ENCODE results near the gene NCKAP5.

NCKAP5 gene

GRCh38 chr2:133418671-133419070, 149.6 kb downstream of the NCKAP5 start:
- H3K4me3 ChIP-seq (ENCODE audit: low read depth, low read length), result no peak overlapping the region
- TF ChIP-seq CTCF (IDR thresholded peaks at IDR 0.05; ENCODE audit: low read depth, low read length), result no peak

- H3K4me3 ChIP-seq (ENCODE audit: low read depth, low read length), result no peak overlapping the region
- TF ChIP-seq CTCF (IDR thresholded peaks at IDR 0.05; ENCODE audit: low read depth, low read length), result no peak
Measured at GRCh38 chr2:133418021-133418420, 150.2 kb downstream of the NCKAP5 start.

GRCh38 chr2:133417415-133417814, 150.8 kb downstream of the NCKAP5 start:
- no peak overlapping the region for H3K4me3 ChIP-seq (ENCODE audit: low read depth, low read length)
- TF ChIP-seq CTCF (IDR thresholded peaks at IDR 0.05; ENCODE audit: low read depth, low read length), result no peak

- TF ChIP-seq CTCF (IDR thresholded peaks at IDR 0.05; ENCODE audit: low read depth, low read length), result no peak
- no peak overlapping the region for H3K4me3 ChIP-seq (ENCODE audit: low read depth, low read length)
Measured at GRCh38 chr2:133416736-133417135, 151.5 kb downstream of the NCKAP5 start.

- H3K4me3 ChIP-seq (ENCODE audit: low read depth, low read length), result no peak overlapping the region
- no peak for TF ChIP-seq CTCF (IDR thresholded peaks at IDR 0.05; ENCODE audit: low read depth, low read length)
Measured at GRCh38 chr2:133416146-133416545, 152.1 kb downstream of the NCKAP5 start.

GRCh38 chr2:133415210-133415876, 152.9 kb downstream of the NCKAP5 start:
- no peak overlapping the region for H3K4me3 ChIP-seq (ENCODE audit: low read depth, low read length)
- no peak for TF ChIP-seq CTCF (IDR thresholded peaks at IDR 0.05; ENCODE audit: low read depth, low read length)

GRCh38 chr2:133414486-133415209, 153.6 kb downstream of the NCKAP5 start:
- no peak overlapping the region for H3K4me3 ChIP-seq (ENCODE audit: low read depth, low read length)
- no peak for TF ChIP-seq CTCF (IDR thresholded peaks at IDR 0.05; ENCODE audit: low read depth, low read length)
